ENCODE measurements around the gene ARHGAP24.
"Not testable (repeated sequence)": the region's sequence is repeated elsewhere in the genome, so short reads cannot be mapped to it uniquely, and the experiment has no call there.

The ARHGAP24 gene

DNA sequence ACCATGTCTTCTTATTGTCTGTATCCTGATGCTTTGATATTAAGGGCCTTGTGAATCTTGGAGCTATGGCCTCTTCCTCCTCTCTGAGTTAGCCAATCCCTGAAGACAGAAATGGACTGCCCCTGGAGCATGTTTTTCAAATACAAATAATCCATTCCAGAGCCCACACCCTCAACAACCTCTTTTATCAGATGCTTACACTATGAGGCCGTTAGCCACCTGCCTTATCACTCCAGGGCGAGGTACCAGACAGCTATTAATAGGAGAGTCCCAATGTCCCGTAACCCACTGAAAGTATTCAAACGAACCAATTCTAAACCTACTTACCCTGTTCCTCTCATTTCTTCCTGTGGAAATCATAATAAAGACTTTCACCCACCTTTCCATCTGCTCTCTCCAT lies 165.0 kb downstream of the ARHGAP24 start:
- Histone ChIP-seq H3K9me3 (replicated peaks; ENCODE audit: low read length) (no peaks in the 10 kb centered on the region), H3K4me3 (ENCODE audit: low read length) (no peak overlapping the region), H3K27me3 (ENCODE audit: control insufficient read depth, insufficient read depth, low read length) (no peaks in the 10 kb centered on the region), H3K36me3 (ENCODE audit: insufficient read depth, low read length) (no peaks in the 10 kb centered on the region), H3K9ac (ENCODE audit: low read depth, low read length) (no peak overlapping the region), H3K4me2 (ENCODE audit: low read length) (no peak overlapping the region), H3K4me1 (ENCODE audit: control insufficient read depth, insufficient read depth, low read length) (no peaks in the 10 kb centered on the region)

DNA sequence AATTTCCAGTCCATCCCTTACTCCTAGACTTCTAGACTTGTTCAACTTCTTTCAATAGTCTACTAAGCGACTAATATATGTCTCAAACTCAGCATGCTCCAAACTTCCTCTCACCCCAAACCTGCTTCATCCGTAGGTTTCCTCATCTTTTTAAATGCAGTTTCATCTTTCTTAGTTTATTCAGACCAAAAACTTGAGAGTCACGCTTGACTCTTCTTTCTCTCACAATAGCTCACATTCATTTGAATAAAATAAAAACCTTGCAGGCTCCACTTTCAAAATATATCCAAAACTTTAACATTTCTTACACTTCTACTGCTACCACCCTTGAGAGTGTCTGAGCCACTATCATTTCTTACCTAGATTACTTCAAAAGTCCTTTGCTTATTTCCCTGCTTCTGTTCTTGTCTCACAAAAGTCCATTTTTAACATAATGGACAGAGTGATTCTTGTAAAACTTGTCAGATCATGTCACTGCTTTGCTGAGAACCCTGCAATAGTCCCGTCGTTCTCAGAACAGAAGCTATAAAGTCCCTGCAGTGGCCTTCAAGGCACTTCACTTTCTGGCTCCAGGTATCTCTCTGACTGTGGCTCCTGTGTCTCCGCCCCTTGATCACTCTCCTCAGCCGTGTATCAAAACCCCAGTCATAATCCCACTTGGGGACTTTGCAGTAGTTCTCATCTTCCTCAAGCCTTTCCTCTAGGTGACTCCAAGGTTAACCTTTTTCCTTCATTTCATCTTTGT lies 167.6 kb downstream of the ARHGAP24 start:
- no peaks in the 10 kb centered on the region for H3K9me3 ChIP-seq (replicated peaks; ENCODE audit: low read length)
- H3K4me1 ChIP-seq (ENCODE audit: control insufficient read depth, insufficient read depth, low read length) = no peaks in the 10 kb centered on the region
- H3K27me3 ChIP-seq (ENCODE audit: control insufficient read depth, insufficient read depth, low read length) = no peaks in the 10 kb centered on the region
- H3K36me3 ChIP-seq (ENCODE audit: insufficient read depth, low read length) = no peaks in the 10 kb centered on the region
- H3K4me3 ChIP-seq (ENCODE audit: low read length) = no peak overlapping the region
- no peak overlapping the region for H3K9ac ChIP-seq (ENCODE audit: low read depth, low read length)
- H3K4me2 ChIP-seq (ENCODE audit: low read length) = no peak overlapping the region

DNA sequence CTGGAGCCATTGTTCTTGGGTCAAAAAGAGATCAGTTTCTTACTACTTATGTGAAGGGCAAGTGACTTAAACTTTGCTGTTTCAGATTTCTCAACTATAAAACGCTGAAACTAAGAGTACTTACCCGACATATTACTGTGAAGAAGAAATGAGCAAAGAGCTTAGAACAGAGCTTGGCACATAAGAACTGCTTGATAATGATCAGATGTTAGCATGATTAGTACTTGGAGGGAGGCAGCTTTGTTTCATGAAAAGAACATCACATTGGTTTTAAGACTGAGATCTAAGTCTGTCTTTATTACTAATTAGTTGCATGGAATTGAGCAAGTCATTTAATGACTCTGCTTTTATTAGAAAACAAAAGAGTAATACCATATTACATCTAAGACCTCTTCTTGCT lies 169.1 kb downstream of the ARHGAP24 start:
- H3K4me3 ChIP-seq (ENCODE audit: low read length) = no peak overlapping the region
- no peaks in the 10 kb centered on the region for H3K36me3 ChIP-seq (ENCODE audit: insufficient read depth, low read length)
- H3K9me3 ChIP-seq (replicated peaks; ENCODE audit: low read length) = no peaks in the 10 kb centered on the region
- H3K4me1 ChIP-seq (ENCODE audit: control insufficient read depth, insufficient read depth, low read length) = no peaks in the 10 kb centered on the region
- H3K9ac ChIP-seq (ENCODE audit: low read depth, low read length) = no peak overlapping the region
- no peak overlapping the region for H3K4me2 ChIP-seq (ENCODE audit: low read length)
- H3K27me3 ChIP-seq (ENCODE audit: control insufficient read depth, insufficient read depth, low read length) = no peaks in the 10 kb centered on the region

DNA sequence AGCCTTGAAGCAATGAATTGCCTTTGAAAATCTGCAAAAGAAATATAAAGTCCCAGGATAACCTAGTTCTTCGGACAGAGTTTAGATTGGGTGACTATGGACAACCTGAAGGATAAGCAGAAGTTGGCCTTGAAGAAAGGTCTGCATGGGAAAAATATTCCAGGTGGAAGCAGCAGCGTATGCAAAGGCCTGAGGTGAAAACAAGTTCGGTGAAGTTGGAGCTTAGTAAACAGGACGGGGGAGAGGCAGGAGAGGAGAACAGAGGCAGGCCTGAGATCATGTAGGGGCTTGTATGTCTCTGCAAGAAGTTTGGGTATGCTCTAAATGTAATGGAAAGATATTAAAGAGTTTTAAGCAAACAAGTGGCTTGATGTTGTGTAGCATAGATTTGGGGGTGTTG lies 176.0 kb downstream of the ARHGAP24 start:
- Histone ChIP-seq H3K36me3 (ENCODE audit: insufficient read depth, low read length) (no peaks in the 10 kb centered on the region), H3K4me2 (ENCODE audit: low read length) (no peak overlapping the region)

DNA sequence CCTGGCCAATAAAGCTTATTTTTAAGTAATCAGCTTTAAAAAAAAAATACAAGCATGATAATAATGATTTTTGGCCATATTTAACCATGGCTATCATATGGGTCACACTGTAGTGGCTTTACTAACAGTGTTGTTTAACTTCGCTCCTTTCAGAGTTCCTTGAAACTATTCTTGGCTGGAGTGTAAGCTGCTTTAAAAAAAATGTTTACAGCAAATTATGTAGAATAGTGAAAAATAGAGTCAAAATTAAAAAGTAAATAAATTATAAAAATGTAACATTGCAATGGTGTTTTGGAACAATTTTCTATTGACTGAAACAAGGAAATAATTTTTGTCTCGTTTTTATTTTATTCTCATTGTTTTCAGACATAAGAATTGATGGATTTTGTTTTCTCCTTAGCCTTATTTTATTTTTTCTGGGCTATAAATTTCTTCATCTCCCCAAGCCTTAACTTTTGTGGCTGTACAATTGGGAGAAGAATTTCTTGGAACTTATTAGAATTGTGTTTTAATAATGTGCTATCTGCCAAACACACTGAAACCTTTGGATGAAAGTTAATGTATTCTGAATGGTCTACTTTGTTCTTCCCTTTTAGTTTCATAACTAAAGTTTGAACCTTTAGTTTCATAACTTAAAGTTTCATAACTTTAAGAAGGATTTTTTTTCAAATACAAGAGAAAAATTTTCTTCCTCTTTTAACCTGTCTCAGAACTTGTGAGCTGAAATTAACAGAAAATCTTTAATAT lies 182.0 kb downstream of the ARHGAP24 start:
- no peak overlapping the region for H3K4me2 ChIP-seq (ENCODE audit: low read length)
- H3K36me3 ChIP-seq (ENCODE audit: insufficient read depth, low read length) = no peaks in the 10 kb centered on the region
- H3K4me1 ChIP-seq (ENCODE audit: control insufficient read depth, insufficient read depth, low read length) = no peaks in the 10 kb centered on the region
- no peak overlapping the region for H3K9ac ChIP-seq (ENCODE audit: low read depth, low read length)
- no peaks in the 10 kb centered on the region for H3K9me3 ChIP-seq (replicated peaks; ENCODE audit: low read length)
- no peak overlapping the region for H3K4me3 ChIP-seq (ENCODE audit: low read length)
- H3K27me3 ChIP-seq (ENCODE audit: control insufficient read depth, insufficient read depth, low read length) = no peaks in the 10 kb centered on the region

More for the DNA sequence above, 176.0 kb downstream of the ARHGAP24 start:
- no peak overlapping the region for H3K9ac ChIP-seq (ENCODE audit: low read depth, low read length)
- no peaks in the 10 kb centered on the region for H3K4me1 ChIP-seq (ENCODE audit: control insufficient read depth, insufficient read depth, low read length)
- no peaks in the 10 kb centered on the region for H3K27me3 ChIP-seq (ENCODE audit: control insufficient read depth, insufficient read depth, low read length)
- no peaks in the 10 kb centered on the region for H3K9me3 ChIP-seq (replicated peaks; ENCODE audit: low read length)
- no peak overlapping the region for H3K4me3 ChIP-seq (ENCODE audit: low read length)

DNA sequence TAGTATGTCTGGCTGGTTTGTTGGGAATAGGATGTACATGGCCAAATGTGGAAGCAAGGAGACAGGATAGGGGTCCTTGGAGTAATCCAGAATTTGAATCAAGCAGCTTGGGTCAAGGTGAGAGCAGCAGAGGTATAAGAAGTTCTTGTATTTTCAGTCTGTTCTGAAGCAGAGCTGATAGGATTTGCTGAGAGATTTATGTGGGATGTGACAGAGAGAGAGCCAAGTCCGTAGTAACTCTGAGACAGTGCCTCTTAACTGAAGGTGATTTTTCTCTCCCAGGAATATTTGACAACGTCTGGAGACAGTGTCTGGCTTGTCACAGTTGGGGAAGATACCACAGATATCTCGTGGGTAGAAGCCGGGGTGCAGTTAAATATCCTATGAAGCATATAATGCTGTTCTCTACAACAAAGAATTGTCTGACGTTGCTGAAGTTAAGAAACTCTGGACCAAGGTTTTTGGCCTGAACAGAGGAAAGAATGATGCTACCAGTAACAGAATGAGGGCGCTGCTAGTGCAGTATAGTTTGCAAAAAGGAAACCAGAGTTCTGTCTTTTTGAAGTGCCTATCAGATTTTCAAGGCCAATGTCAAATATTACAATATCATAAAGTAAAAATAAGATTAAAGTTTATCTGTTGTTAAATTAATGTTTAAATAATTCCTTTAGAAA lies 184.0 kb downstream of the ARHGAP24 start:
- Histone ChIP-seq H3K36me3 (ENCODE audit: insufficient read depth, low read length) (no peaks in the 10 kb centered on the region), H3K27me3 (ENCODE audit: control insufficient read depth, insufficient read depth, low read length) (no peaks in the 10 kb centered on the region), H3K4me3 (ENCODE audit: low read length) (no peak overlapping the region), H3K4me2 (ENCODE audit: low read length) (no peak overlapping the region), H3K4me1 (ENCODE audit: control insufficient read depth, insufficient read depth, low read length) (no peaks in the 10 kb centered on the region), H3K9me3 (replicated peaks; ENCODE audit: low read length) (no peaks in the 10 kb centered on the region), H3K9ac (ENCODE audit: low read depth, low read length) (no peak overlapping the region)

DNA sequence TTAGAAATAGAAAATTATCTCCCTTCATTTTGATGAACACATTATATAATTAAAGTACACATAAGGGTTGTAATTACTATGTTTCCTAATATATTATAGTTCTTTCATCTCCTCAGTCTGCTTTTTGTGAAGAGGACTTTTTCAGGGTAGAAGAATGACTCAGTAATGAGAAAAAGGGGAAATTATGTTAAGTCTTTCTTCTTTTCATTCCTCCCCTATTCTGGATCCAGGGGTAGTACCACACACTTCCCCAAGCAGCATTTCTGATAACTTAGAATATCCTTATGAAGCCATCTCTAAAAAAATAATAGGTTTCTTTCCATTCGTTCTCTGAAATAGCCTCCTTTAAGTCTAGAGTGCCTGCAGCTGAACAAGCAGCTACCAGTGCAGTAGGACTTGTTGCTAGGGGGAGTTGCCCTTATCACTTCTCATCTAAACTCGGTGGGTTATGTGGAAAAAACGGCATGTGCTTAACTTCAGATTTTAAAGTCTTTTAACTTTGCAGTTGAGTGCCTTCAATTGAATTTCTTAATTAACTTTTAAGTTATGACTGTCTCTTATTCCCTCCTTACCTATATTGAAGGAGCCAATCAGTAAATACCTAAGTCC lies 184.8 kb downstream of the ARHGAP24 start:
- Histone ChIP-seq H3K4me3 (ENCODE audit: low read length) (no peak overlapping the region), H3K9ac (ENCODE audit: low read depth, low read length) (no peak overlapping the region)

DNA sequence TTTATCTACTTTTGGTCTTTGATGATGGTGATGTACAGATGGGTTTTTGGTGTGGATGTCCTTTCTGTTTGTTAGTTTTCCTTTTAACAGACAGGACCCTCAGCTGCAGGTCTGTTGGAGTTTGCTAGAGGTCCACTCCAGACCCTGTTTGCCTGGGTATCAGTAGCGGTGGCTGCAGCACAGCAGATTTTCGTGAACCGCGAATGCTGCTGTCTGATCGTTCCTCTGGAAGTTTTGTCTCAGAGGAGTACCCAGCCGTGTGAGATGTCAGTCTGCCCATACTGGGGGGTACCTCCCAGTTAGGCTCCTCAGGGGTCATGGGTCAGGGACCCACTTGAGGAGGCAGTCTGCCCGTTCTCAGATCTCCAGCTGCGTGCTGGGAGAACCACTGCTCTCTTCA lies 191.7 kb downstream of the ARHGAP24 start:
- not testable (repeated sequence) for H3K36me3 ChIP-seq (ENCODE audit: insufficient read depth, low read length); H3K9me3 ChIP-seq (replicated peaks; ENCODE audit: low read length); H3K4me2 ChIP-seq (ENCODE audit: low read length); H3K27me3 ChIP-seq (ENCODE audit: control insufficient read depth, insufficient read depth, low read length); H3K4me1 ChIP-seq (ENCODE audit: control insufficient read depth, insufficient read depth, low read length); H3K9ac ChIP-seq (ENCODE audit: low read depth, low read length); H3K4me3 ChIP-seq (ENCODE audit: low read length)

More for the DNA sequence above, 184.8 kb downstream of the ARHGAP24 start:
- Histone ChIP-seq H3K9me3 (replicated peaks; ENCODE audit: low read length) (no peaks in the 10 kb centered on the region), H3K4me2 (ENCODE audit: low read length) (no peak overlapping the region), H3K36me3 (ENCODE audit: insufficient read depth, low read length) (no peaks in the 10 kb centered on the region), H3K27me3 (ENCODE audit: control insufficient read depth, insufficient read depth, low read length) (no peaks in the 10 kb centered on the region), H3K4me1 (ENCODE audit: control insufficient read depth, insufficient read depth, low read length) (no peaks in the 10 kb centered on the region)

DNA sequence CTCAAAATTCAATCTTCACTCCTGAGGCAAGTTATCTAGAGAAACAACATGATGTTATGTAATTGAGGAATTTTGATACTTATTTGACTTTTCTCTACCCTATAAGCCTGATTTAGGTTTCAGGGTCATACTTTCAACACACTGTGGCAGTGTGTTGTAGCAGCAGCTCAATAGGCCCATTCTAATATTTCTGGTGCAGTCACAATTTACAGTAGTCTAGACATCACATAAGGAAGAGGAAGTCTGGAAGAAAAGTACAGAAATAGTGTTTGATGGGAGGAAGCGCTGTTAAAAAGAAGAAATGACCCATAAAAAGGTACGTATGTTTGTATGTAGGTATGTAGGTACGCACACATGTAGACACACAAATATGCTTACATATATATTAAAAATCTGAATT lies 194.3 kb downstream of the ARHGAP24 start:
- no peak overlapping the region for H3K4me3 ChIP-seq (ENCODE audit: low read length)
- H3K9me3 ChIP-seq (replicated peaks; ENCODE audit: low read length) = no peaks in the 10 kb centered on the region
- no peaks in the 10 kb centered on the region for H3K4me1 ChIP-seq (ENCODE audit: control insufficient read depth, insufficient read depth, low read length)
- no peak overlapping the region for H3K9ac ChIP-seq (ENCODE audit: low read depth, low read length)
- no peaks in the 10 kb centered on the region for H3K36me3 ChIP-seq (ENCODE audit: insufficient read depth, low read length)
- H3K27me3 ChIP-seq (ENCODE audit: control insufficient read depth, insufficient read depth, low read length) = no peaks in the 10 kb centered on the region
- H3K4me2 ChIP-seq (ENCODE audit: low read length) = no peak overlapping the region

DNA sequence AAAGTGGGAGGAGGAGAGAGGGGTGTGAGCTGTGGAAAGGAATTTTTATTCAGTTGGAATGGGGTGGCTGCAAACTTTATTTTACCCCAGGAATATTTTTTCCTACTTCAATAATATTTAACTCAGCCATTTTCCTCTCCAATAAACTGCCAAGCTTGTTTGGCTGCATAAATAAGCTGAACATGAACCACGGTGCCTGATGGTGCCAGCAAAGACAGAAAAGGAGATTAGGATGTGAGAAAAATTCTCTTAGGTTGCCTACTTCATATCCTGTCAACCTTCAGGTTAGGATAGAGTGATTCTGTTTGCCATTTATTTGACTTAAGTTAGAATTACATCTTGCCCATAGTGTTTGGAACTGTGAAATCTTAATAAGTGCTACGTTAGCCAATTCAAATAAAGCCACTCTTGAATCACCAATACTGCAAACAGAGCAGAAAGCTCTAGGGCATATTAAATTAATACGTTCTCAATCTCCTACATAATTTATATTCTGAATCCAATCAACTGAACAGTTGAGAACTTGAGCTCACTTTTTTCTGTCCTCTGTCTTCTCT lies 195.1 kb downstream of the ARHGAP24 start:
- no peak overlapping the region for H3K4me2 ChIP-seq (ENCODE audit: low read length)
- H3K9ac ChIP-seq (ENCODE audit: low read depth, low read length) = no peak overlapping the region
- no peaks in the 10 kb centered on the region for H3K36me3 ChIP-seq (ENCODE audit: insufficient read depth, low read length)
- H3K9me3 ChIP-seq (replicated peaks; ENCODE audit: low read length) = no peaks in the 10 kb centered on the region
- no peaks in the 10 kb centered on the region for H3K27me3 ChIP-seq (ENCODE audit: control insufficient read depth, insufficient read depth, low read length)
- H3K4me3 ChIP-seq (ENCODE audit: low read length) = no peak overlapping the region
- no peaks in the 10 kb centered on the region for H3K4me1 ChIP-seq (ENCODE audit: control insufficient read depth, insufficient read depth, low read length)

DNA sequence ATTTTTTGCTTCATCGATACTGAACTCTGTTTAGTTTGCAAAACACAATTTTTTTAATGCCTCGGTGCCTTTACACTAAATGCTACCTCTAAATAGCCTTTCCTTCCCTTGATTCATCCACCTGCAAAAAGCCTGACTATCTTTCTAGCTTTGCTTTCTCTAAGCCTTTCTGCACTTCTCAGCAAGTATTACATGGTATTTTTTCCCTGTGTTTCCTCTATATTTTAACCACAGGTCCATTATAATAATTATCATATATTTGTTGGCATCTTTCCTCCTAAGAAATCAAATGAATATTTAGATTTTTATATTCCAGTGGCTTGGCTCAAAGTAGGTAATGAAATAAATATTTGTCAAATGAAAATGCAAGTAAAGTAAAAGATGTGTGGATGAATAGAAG lies 196.2 kb downstream of the ARHGAP24 start:
- H3K27me3 ChIP-seq (ENCODE audit: control insufficient read depth, insufficient read depth, low read length) = no peaks in the 10 kb centered on the region
- H3K4me2 ChIP-seq (ENCODE audit: low read length) = no peak overlapping the region
- no peaks in the 10 kb centered on the region for H3K9me3 ChIP-seq (replicated peaks; ENCODE audit: low read length)
- no peak overlapping the region for H3K4me3 ChIP-seq (ENCODE audit: low read length)
- H3K36me3 ChIP-seq (ENCODE audit: insufficient read depth, low read length) = no peaks in the 10 kb centered on the region
- H3K9ac ChIP-seq (ENCODE audit: low read depth, low read length) = no peak overlapping the region
- H3K4me1 ChIP-seq (ENCODE audit: control insufficient read depth, insufficient read depth, low read length) = no peaks in the 10 kb centered on the region

Measured in skeletal muscle satellite cell (primary cell).